Measurements from ENCODE around the gene CACNA2D4. TPM values are rescaled to one million over a fixed set of nuclear protein-coding genes. Genes with fewer than 3 reads are reported as not detected.

Gene CACNA2D4
- total and polyA plus RNA-seq, 2 of the 13 experiments (the other 11 are each of a cell fraction or from before 2014, with no cell fraction given), result 14.2 to 136 TPM

DNA sequence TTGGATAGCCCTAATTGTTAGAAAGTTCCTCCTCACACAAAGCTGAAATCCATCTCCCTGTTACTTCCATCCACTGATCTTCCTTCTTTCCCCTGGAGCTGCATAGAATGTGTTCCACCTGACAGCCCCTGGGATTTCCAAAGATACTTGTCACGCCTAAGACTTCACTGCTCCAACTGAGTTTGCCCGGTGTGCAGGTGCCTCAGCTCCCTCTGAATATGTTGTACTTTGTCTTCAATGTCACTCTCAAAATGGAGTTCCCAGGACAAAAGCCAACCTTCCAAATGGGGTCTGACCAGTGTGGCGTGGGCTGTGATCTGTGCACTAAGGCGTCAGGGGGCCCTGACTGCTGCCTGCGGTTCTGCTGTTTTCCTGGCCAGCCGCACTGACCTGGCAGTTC, 42.8 kb downstream of the CACNA2D4 start:
- 64% methylated on average over 3 of the region's 6 CpGs for WGBS (ENCODE audit: low lambda C conversion rate)
- in situ Hi-C loops (cut with HindIII; ENCODE audit: extremely low pct_ligation_motif_present, low pct_unique_long_range_greater_than_20kb) (no loop called here), intact Hi-C loops (cut with micrococcal nuclease; ENCODE audit: unreplicated experiment) (no loop called here)
- Histone ChIP-seq H3K4me3 (replicated peaks in 1 of 3; ENCODE audit: insufficient read depth in 1 of 3, low read depth in 2 of 3, low read length in 3 of 3) (no peak overlapping the region), H3K4me1 (ENCODE audit: insufficient read depth, low read length) (peaks cover 32% of the 10 kb centered on the region), H3K27me3 (ENCODE audit: control insufficient read depth in 1 of 2, insufficient read depth in 2 of 2, low read length in 2 of 2) (peaks cover 2 to 13% of the 10 kb centered on the region in 2 experiments), H3K9me3 (ENCODE audit: low read length) (no peaks in the 10 kb centered on the region), H3K4me2 (ENCODE audit: low read depth, low read length) (no peak overlapping the region), H3K9ac (ENCODE audit: insufficient read depth, low read depth, low read length) (no peak overlapping the region), H4K20me1 (ENCODE audit: insufficient read depth, low read length) (no peaks in the 10 kb centered on the region), H2AFZ (ENCODE audit: low read length) (no peak overlapping the region), H3K79me2 (ENCODE audit: insufficient read depth, low read length) (no peaks in the 10 kb centered on the region), H3K27ac (ENCODE audit: extremely low read length, insufficient read depth, low read length) (no peak overlapping the region), H3K36me3 (replicated peaks in 1 of 2; ENCODE audit: control insufficient read depth in 1 of 2, insufficient read depth in 2 of 2, low read length in 2 of 2) (no peaks in the 10 kb centered on the region)
- no TSS peak for BruUV-seq (replicated peaks)
- FAIRE-seq (no peak), DNase-seq (ENCODE audit: low spot score) (no peak), ATAC-seq (no peak)
- CTCF ChIA-PET (ENCODE audit: low intra/inter-chr PET ratio, low total read pairs), result no interaction called here
- POLR2A ChIA-PET, result no interaction called here
- no peak for TF ChIP-seq MEIS2 (CRISPR knock-in tag; IDR thresholded peaks at IDR 0.05)
- TF ChIP-seq IKZF1 (IDR thresholded peaks at IDR 0.05), result no peak
- TF ChIP-seq, protein P1, sequence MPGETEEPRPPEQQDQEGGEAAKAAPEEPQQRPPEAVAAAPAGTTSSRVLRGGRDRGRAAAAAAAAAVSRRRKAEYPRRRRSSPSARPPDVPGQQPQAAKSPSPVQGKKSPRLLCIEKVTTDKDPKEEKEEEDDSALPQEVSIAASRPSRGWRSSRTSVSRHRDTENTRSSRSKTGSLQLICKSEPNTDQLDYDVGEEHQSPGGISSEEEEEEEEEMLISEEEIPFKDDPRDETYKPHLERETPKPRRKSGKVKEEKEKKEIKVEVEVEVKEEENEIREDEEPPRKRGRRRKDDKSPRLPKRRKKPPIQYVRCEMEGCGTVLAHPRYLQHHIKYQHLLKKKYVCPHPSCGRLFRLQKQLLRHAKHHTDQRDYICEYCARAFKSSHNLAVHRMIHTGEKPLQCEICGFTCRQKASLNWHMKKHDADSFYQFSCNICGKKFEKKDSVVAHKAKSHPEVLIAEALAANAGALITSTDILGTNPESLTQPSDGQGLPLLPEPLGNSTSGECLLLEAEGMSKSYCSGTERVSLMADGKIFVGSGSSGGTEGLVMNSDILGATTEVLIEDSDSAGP (CRISPR knock-in tag; IDR thresholded peaks at IDR 0.05; ENCODE audit: borderline replicate concordance), result no peak
- TF ChIP-seq ZNF687 (CRISPR knock-in tag; IDR thresholded peaks at IDR 0.05), result no peak
- no peak for TF ChIP-seq CENPX (CRISPR knock-in tag; IDR thresholded peaks at IDR 0.05)
- no peak for TF ChIP-seq ZSCAN12 (CRISPR knock-in tag; IDR thresholded peaks at IDR 0.05)
- TF ChIP-seq TMF1 (CRISPR knock-in tag; IDR thresholded peaks at IDR 0.05; ENCODE audit: low read depth), result no peak
- TF ChIP-seq, protein P2, sequence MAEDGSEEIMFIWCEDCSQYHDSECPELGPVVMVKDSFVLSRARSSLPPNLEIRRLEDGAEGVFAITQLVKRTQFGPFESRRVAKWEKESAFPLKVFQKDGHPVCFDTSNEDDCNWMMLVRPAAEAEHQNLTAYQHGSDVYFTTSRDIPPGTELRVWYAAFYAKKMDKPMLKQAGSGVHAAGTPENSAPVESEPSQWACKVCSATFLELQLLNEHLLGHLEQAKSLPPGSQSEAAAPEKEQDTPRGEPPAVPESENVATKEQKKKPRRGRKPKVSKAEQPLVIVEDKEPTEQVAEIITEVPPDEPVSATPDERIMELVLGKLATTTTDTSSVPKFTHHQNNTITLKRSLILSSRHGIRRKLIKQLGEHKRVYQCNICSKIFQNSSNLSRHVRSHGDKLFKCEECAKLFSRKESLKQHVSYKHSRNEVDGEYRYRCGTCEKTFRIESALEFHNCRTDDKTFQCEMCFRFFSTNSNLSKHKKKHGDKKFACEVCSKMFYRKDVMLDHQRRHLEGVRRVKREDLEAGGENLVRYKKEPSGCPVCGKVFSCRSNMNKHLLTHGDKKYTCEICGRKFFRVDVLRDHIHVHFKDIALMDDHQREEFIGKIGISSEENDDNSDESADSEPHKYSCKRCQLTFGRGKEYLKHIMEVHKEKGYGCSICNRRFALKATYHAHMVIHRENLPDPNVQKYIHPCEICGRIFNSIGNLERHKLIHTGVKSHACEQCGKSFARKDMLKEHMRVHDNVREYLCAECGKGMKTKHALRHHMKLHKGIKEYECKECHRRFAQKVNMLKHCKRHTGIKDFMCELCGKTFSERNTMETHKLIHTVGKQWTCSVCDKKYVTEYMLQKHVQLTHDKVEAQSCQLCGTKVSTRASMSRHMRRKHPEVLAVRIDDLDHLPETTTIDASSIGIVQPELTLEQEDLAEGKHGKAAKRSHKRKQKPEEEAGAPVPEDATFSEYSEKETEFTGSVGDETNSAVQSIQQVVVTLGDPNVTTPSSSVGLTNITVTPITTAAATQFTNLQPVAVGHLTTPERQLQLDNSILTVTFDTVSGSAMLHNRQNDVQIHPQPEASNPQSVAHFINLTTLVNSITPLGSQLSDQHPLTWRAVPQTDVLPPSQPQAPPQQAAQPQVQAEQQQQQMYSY (CRISPR knock-in tag; IDR thresholded peaks at IDR 0.05), result no peak
- TF ChIP-seq CBX5 (CRISPR knock-in tag; IDR thresholded peaks at IDR 0.05; ENCODE audit: borderline replicate concordance), result no peak
- TF ChIP-seq, protein P3, sequence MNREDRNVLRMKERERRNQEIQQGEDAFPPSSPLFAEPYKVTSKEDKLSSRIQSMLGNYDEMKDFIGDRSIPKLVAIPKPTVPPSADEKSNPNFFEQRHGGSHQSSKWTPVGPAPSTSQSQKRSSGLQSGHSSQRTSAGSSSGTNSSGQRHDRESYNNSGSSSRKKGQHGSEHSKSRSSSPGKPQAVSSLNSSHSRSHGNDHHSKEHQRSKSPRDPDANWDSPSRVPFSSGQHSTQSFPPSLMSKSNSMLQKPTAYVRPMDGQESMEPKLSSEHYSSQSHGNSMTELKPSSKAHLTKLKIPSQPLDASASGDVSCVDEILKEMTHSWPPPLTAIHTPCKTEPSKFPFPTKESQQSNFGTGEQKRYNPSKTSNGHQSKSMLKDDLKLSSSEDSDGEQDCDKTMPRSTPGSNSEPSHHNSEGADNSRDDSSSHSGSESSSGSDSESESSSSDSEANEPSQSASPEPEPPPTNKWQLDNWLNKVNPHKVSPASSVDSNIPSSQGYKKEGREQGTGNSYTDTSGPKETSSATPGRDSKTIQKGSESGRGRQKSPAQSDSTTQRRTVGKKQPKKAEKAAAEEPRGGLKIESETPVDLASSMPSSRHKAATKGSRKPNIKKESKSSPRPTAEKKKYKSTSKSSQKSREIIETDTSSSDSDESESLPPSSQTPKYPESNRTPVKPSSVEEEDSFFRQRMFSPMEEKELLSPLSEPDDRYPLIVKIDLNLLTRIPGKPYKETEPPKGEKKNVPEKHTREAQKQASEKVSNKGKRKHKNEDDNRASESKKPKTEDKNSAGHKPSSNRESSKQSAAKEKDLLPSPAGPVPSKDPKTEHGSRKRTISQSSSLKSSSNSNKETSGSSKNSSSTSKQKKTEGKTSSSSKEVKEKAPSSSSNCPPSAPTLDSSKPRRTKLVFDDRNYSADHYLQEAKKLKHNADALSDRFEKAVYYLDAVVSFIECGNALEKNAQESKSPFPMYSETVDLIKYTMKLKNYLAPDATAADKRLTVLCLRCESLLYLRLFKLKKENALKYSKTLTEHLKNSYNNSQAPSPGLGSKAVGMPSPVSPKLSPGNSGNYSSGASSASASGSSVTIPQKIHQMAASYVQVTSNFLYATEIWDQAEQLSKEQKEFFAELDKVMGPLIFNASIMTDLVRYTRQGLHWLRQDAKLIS (CRISPR knock-in tag; IDR thresholded peaks at IDR 0.05), result no peak
- no peak for TF ChIP-seq GLI4 (CRISPR knock-in tag; IDR thresholded peaks at IDR 0.05; ENCODE audit: borderline replicate concordance)
